ENCODE results near the gene USP13.

DNA sequence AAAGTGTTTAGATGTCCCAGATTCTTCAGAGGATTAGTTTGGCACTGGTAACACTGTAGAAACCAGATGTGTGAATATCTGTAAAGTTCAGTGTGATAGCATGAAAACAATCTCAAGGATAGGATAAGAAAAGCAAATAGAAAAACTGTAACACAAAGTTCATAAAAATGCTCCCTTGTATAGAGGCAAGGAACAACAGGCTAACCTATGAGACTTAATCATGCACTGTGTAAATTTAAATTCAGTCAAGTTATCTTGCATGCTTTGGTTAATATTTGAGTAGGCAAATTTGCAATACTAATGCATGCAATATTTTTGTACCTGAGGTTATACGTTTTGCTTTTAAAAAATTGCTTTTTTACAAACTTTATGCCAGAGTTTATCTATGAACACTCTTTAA lies 144.4 kb downstream of the USP13 start:
- TF ChIP-seq, protein P1, sequence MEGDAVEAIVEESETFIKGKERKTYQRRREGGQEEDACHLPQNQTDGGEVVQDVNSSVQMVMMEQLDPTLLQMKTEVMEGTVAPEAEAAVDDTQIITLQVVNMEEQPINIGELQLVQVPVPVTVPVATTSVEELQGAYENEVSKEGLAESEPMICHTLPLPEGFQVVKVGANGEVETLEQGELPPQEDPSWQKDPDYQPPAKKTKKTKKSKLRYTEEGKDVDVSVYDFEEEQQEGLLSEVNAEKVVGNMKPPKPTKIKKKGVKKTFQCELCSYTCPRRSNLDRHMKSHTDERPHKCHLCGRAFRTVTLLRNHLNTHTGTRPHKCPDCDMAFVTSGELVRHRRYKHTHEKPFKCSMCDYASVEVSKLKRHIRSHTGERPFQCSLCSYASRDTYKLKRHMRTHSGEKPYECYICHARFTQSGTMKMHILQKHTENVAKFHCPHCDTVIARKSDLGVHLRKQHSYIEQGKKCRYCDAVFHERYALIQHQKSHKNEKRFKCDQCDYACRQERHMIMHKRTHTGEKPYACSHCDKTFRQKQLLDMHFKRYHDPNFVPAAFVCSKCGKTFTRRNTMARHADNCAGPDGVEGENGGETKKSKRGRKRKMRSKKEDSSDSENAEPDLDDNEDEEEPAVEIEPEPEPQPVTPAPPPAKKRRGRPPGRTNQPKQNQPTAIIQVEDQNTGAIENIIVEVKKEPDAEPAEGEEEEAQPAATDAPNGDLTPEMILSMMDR (IDR thresholded peaks at IDR 0.05; ENCODE audit: poor library complexity): no peak
- no peak for TF ChIP-seq EZH2phosphoT487 (IDR thresholded peaks at IDR 0.05; ENCODE audit: low read depth, severe bottlenecking, unreplicated experiment)
- no peak for TF ChIP-seq EZH2 (IDR thresholded peaks at IDR 0.05; ENCODE audit: borderline replicate concordance)

Measured in hepatocyte (in vitro differentiated cells).